HPDE6-E6E7 (cell line): ENCODE results near the gene WAC.
A peak's percentile ranks its signal among the peaks of the same experiment; 100 is the strongest.
"Not testable (repeated sequence)": the region's sequence is repeated elsewhere in the genome, so short reads cannot be mapped to it uniquely, and the experiment has no call there.

Experiments used
- DNase-seq: peaks from one replicate; pipeline ENCODE4 v3.0.0; 2011; ENCODE audit warnings: missing footprints; ENCODE audit errors: extremely low spot score

WAC gene

DNA sequence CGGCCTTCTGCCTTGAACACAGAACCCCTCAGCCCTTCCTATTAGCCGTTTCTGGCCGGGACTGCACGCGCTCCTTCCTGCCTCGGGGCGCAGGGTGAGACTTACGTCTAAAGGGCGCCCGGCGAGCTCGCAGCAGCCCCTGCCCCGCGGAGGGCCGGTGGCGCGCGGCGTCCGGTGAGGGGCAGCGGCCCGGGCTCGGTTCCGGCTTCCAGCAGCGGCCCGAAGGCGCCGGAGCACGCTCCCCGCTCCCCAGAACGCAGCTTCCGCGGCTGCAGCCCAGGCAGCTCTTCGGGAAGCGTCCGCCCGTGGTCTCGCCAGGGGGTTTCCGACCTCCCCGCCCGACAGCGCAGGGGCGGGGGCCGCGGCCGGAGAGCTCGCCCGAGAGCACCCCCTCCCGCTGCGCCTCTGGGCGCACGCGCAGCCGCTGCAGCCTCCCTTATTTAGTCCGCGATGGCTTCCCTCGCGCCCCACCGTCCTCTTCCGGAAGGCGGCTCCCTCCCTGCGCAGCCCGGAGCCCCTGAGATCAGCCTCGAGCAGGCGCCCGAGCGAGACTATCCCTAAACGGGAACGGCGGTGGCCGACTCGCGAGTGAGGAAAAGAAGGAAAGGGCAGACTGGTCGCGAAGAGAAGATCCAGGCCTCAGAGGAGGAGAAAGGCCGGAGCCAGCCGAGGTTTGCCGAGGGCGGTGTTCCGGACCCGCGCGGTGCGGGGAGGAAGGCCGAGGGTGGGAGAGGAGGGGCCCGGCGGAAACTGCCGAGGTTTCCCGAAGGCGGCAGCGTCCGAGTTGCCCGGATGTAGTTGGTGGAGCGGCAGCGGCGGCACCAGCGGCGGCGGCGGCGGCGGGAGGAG is at the start of gene WAC:
WAC (plus strand) TSS at position 782 of the 849 bp plus-strand sequence. CDS start 462 bp downstream, outside the sequence.
- DNase-seq = peak; percentile 43

DNA sequence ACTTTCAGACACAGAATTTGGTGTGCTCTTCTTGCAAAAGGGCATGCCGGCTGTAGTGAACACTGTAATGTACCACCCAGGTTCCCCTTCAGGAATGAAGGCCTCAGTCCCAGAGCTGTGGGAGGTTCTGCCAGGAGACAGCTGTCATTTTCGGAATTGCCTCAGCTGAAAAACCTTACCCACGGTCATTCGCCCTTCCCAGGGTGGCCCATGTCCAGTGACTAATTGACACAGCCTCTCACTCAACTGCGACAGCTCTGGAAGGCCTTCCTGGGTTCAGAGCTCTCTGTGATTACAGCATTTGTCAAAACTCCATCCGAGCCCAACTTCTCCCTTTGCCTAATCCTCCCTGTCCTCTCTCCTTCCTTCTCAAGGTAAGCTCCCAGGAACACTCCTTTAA is 43.7 kb upstream of the WAC start:
- no peak for DNase-seq

DNA sequence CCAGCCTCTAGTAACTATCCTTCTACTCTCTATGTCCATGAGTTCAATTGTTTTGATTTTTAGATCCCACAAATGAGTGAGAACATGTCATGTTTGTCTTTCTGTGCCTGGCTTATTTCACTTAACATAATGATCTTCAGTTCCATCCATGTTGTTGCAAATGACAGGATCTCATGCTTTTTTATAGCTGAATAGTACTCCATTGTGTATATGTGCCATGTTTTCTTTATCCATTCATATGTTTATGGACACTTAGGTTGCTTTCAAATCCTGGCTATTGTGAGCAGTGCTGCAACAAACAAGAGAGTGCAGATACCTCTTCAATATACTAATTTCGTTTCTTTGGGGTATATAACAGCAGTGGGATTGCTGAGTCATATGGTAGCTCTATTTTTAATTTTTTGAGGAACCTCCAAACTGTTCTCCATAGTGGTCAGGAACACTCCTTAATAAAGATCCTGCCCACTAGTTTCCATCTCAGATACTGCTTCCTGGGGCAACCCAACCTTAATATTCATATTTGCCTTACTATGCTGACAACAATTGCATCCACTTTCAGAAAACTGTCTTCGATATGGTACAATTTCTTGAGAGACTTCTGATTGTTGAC is 42.6 kb upstream of the WAC start:
- DNase-seq = not testable (repeated sequence)

DNA sequence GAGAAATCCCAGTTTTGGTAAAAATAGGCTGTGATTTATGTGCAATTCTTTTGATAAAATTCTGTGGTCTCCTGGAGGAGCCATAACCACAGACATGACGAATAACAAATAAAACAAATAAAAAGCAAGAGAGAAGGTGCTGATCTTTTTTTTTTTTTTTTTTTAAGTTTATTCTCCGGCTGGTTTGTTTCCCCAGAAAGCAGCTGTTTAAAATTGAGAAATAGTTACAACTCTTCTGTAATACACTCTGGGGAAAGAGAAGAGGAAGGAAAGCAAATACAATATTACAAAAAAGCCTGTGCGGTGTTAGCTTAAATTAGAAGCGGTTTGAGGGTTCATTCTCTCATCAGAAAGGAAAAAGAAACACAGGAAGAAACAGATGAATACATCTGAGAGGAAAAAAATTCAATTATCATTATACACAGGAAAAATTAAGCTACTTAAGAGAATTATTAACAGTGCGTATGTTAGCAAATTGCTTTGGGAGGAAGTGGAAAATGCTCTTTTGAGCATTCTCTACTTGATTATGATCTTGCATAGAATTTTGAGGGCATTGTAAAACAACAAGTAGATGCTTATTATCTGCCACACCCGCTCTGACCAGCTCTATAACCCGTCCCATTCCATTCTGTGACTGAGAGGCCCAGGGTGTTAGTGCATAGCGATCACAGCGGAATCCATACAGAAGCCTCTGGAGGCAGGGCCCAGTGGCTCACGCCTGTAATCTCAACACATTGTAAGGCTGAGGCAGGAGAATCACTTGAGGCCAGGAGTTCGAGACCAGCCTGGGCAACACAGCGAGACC is 40.6 kb upstream of the WAC start:
- no peak for DNase-seq

GRCh38 chr10:28494420-28494819 is 38.5 kb upstream of the WAC start:
- DNase-seq = no peak

DNA sequence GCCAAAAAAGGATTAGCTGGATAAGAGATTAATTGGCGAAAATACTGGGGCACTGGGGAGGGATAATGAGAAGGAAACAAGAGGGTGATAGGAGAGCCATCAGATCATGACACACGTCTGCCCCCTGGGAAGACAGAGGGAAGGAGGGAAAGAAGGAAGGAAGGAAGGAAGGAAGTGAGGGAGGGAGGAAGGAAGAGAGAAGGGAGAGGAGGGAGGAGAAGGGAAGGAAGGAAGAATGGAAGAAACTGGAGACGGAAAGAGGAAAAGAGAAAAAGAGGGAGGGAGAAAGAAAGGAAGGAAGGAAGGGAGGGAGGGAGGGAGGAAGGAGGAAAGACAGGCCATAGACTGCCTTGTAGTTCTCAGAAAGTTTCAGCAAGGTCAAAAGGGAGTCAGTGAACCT is 37.8 kb upstream of the WAC start:
- no peak for DNase-seq

GRCh38 chr10:28496017-28496416 is 36.9 kb upstream of the WAC start:
- no peak for DNase-seq

DNA sequence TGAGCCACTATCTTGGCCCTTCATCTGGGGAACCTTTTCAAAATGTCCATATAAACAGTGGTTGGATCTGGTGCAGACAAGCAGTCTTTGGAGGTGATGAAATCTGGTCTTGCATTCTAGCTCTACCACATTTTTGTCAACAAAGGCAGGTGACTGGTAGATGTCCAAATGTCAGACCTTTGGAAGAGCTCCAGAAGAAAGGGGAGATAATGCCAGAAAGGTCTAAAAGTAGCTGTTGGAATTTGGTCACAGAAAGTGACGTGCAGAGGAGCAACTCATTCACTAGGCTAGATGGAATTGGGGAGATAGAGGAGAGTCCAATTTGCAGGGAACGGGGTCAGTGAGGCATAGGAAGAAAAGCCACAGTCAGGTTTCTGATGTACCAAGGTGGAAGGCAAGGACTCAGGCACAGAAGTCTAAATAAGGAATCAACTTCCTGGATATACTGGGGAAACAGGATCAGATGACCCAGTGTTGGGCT is 36.4 kb upstream of the WAC start:
- DNase-seq = no peak

- no peak for DNase-seq
Observed at GRCh38 chr10:28497313-28498126, 35.4 kb upstream of the WAC start.

- not testable (repeated sequence) for DNase-seq
Observed at GRCh38 chr10:28500203-28500602, 32.7 kb upstream of the WAC start.

- no peak for DNase-seq
Observed at GRCh38 chr10:28503114-28503513, 29.8 kb upstream of the WAC start.

GRCh38 chr10:28505359-28505959 is 27.5 kb upstream of the WAC start:
- DNase-seq = no peak

DNA sequence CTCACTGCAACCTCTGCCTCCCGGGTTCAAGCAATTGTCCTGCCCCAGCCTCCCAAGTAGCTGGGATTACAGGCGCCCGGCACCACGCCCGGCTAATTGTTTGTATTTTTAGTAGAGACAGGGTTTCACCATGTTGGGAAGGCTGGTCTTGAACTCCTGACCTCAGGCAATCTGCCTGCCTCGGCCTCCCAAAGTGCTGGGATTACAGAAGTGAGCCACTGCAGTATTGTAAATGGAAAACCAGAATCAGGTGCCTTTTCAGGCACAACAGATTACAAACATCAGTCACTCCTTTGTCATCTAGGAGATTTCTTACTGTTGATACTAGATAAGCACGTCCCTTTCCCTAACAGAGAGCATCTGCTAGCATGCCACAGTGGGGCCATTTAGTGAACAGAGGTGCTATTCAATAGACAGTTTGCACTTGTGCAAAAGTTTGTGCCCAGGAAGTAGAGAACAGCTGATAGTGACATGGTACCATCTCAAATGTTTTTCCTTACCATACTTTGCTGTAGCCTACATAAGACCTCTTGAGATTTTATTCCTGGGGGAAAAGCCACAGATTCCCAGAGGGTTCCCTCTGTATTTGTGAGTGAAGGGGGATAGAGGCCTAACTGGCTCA is 24.5 kb upstream of the WAC start:
- DNase-seq = no peak

GRCh38 chr10:28509286-28509685 is 23.6 kb upstream of the WAC start:
- DNase-seq = no peak

DNA sequence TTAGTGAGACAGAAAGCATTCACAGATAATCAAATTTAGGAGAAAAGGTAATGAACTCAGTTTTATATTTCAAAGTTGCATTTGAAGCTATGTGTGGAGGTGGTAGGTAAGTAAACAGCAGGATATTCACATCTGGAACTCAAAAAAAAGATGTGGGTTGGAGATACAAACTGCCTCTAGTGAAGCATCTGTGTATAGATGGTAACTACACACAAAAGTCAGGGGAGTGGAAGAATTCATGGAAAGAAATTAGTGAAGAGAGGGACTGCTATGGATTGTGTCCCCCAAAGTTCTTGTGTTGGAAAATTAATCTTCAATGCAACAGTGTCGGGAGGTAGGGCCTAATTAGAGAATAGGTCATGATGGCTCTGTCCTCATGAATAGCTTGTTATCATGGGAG is 18.3 kb upstream of the WAC start:
- no peak for DNase-seq

GRCh38 chr10:28520346-28520745 is 12.6 kb upstream of the WAC start:
- no peak for DNase-seq

DNA sequence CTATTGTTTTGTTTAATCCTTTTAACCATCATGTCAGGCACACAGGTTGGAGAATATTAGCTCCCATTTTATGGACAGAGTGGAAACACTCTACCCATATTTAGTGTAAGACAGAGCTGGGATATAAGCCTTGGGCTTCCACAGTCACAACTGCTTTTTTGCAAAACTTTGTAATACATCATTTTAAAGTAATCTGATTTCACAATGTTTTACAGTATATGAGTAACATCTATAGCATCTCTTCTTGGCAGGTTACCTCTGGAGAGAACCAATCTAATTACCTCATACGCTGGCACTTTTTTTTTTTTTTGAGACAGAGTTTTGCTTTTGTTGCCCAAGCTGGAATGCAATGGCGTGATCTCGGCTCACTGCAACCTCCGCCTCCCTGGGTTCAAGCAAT is 12.1 kb upstream of the WAC start:
- DNase-seq = not testable (repeated sequence)

- DNase-seq = not testable (repeated sequence)
Observed at GRCh38 chr10:28521961-28522360, 11.0 kb upstream of the WAC start.

- DNase-seq = no peak
Observed at GRCh38 chr10:28523725-28524252, 9.1 kb upstream of the WAC start.

- no peak for DNase-seq
Observed at GRCh38 chr10:28530751-28531150, 2.2 kb upstream of the WAC start.
